BE2C (cell line): ENCODE results near the gene C9orf50.

Experiments
- DNase-seq: peaks from one replicate; pipeline ENCODE4 v3.0.0-alpha.2; 2020
- H3K27me3 ChIP-seq: fragments of 250-450 bp; sonication (Bioruptor Pico); 2 replicates; pipeline ENCODE4 v1.5.1; 2020; ENCODE audit warnings: mild to moderate bottlenecking
- H3K36me3 ChIP-seq: fragments of 250-450 bp; sonication (Bioruptor Pico); 2 replicates; pipeline ENCODE4 v1.5.1; 2020; ENCODE audit warnings: mild to moderate bottlenecking
- H3K4me1 ChIP-seq: fragments of 250-450 bp; sonication (Bioruptor Pico); 2 replicates; pipeline ENCODE4 v1.5.1; 2020
- H3K4me3 ChIP-seq: 2 replicates; pipeline ENCODE4 v1.5.1; 2011; ENCODE audit warnings: low read depth, low read length
- H3K9me3 ChIP-seq: fragments of 250-450 bp; sonication (Bioruptor Pico); 2 replicates; pipeline ENCODE4 v1.5.1; 2020
- TF ChIP-seq, protein P1 (sequence below): IDR thresholded peaks from 2 replicates; pipeline ENCODE4 v1.5.1; 2012; ENCODE audit warnings: mild to moderate bottlenecking, low read depth, low read length

The C9orf50 gene

DNA sequence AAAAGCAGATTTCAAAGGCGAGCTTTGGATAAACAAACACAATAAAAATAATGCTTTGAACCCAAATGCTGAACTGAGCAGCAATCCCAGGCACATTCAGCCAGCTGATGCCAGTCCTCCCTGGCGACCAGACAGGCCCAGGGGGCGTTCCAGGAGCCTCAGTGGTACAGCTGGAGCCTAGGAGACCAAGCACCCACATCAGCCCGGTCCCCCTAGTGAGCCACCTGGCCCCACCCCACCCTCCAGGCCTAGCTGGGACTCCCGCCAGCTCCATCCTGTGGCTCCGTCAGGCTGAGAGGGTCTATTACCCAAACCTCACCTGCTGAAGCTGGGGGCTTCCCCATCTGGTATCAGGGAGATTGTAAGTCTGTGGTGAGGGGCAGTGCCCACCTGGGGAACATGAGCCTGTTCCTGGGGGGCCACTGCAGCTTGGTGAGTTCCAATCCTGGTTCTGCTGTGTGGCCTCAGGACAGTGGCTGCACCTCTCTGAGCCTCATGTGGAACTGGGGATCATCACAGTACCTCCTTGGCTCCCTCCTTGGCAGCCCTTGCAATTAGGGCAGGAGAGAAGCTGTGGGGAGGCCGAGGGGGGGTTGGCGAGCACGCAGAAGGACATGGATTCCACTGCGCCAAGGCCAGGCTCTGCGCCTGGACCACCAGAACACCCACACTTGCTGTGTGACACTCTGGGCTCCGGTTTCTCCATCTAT lies 16.7 kb downstream of the C9orf50 start:
- H3K27me3 ChIP-seq: no peaks in the 10 kb centered on the region
- peaks cover 15% of the 10 kb centered on the region for H3K4me1 ChIP-seq
- TF ChIP-seq, protein P1, sequence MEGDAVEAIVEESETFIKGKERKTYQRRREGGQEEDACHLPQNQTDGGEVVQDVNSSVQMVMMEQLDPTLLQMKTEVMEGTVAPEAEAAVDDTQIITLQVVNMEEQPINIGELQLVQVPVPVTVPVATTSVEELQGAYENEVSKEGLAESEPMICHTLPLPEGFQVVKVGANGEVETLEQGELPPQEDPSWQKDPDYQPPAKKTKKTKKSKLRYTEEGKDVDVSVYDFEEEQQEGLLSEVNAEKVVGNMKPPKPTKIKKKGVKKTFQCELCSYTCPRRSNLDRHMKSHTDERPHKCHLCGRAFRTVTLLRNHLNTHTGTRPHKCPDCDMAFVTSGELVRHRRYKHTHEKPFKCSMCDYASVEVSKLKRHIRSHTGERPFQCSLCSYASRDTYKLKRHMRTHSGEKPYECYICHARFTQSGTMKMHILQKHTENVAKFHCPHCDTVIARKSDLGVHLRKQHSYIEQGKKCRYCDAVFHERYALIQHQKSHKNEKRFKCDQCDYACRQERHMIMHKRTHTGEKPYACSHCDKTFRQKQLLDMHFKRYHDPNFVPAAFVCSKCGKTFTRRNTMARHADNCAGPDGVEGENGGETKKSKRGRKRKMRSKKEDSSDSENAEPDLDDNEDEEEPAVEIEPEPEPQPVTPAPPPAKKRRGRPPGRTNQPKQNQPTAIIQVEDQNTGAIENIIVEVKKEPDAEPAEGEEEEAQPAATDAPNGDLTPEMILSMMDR: no peak
- H3K36me3 ChIP-seq: no peaks in the 10 kb centered on the region
- no peak for DNase-seq
- no peak overlapping the region for H3K4me3 ChIP-seq
- H3K9me3 ChIP-seq: no peaks in the 10 kb centered on the region

DNA sequence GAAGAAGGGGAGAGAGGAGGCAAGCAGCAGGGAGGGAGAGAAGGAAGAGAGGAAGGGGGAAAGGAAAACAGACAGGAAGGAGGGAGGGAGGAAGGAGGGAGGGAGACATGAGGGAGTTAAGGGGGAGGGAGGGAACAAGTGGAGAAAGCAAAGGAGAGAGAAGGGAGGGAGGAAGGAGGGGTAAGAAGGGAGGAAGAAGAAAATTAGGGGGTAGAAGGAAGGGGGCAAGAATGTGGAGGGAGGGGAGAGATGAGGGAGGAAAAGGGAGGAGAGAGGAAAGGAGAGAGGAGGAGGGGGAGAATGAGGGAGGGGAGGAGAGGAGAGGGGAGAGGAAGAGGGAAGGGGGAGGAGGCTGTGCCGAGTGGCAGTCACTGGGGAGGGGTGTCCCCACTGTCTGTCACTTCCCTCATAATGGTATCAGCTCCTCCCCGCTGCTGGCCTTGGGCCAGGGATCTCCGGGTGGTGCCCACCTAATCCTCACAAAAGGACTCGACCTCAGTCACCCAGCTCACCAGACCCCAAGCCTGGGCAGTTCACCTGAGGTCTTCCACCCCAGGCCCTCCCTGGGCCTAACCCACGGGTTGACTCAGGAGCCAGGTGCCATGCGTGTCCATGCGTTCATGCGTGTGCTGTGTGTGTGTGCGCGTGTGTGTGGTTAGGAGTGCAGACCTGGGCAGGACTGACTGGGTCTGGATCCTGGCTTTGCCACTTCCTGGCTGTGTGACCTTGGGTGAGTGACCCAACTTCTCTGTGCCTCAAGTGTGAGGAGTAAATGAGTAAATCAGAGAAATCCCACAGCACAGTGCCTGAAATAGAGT lies 18.1 kb downstream of the C9orf50 start:
- TF ChIP-seq, protein P1: no peak
- Histone ChIP-seq H3K4me1 (peaks cover 14% of the 10 kb centered on the region), H3K27me3 (no peaks in the 10 kb centered on the region), H3K9me3 (no peaks in the 10 kb centered on the region), H3K4me3 (no peak overlapping the region), H3K36me3 (no peaks in the 10 kb centered on the region)
- no peak for DNase-seq

DNA sequence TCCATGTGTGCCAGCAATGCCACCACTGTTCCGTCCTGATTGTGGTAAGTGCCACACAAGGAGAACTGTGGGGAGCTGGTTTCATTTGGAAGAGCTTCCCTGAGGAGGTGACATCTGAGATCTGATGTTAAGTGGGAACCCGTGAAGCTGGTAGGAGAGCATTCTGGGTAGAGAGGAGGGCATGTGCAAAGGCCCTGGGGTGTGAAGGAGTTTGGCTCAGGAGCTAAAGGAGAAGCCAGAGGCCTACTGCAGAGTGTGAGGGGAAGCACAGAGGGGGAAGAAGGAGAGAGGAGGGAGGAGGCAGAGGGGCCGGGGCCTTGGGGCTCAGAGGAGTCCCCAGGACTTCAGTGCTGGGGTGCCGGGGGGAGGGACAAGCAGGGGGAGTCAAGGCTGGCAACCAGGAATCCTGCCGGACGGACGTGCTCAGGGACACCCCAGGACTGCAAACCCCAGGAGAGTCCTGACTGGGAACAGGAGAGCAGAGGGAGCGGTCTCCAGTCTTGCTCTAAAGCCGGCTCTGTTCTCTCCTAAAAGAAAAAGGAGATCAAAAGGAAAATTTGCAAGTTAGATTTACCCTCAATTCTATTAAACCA lies 19.7 kb downstream of the C9orf50 start:
- no peaks in the 10 kb centered on the region for H3K27me3 ChIP-seq
- H3K36me3 ChIP-seq: no peaks in the 10 kb centered on the region
- 0 out of 2 replicates have a peak, but pooled peaks cover 2% of the 10 kb centered on the region for H3K4me1 ChIP-seq
- TF ChIP-seq, protein P1: no peak
- no peak overlapping the region for H3K4me3 ChIP-seq
- H3K9me3 ChIP-seq: no peaks in the 10 kb centered on the region
- DNase-seq: no peak

DNA sequence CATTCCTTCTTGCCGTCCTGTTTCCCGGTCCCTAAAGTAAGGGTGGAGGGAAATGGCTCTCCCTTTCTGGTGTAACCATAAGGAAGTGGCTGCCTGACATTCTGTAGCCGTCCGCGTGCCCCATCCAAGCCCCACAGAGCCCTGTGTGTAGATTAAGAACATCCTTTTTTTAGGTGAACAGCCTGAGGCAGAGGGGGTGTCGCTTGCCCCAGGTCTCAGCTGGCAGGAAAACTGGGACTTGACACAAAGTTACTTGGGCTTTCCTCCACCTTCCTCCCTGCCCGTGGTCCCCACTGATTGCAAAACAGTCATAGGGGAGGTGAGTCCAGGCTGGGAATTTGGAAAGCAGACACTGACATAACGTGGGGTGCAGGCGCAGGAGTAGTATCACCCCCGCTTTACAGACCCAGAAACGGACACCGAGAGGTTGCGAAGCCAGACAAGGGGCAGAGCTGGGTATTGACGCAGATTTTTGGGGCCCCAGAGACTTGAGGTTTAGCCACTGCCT lies 22.8 kb downstream of the C9orf50 start:
- TF ChIP-seq, protein P1: no peak
- no peak overlapping the region for H3K4me3 ChIP-seq
- H3K9me3 ChIP-seq: no peaks in the 10 kb centered on the region
- no peaks in the 10 kb centered on the region for H3K27me3 ChIP-seq
- DNase-seq: no peak
- H3K36me3 ChIP-seq: no peaks in the 10 kb centered on the region
- 0 out of 2 replicates have a peak, but pooled peaks cover 2% of the 10 kb centered on the region for H3K4me1 ChIP-seq

DNA sequence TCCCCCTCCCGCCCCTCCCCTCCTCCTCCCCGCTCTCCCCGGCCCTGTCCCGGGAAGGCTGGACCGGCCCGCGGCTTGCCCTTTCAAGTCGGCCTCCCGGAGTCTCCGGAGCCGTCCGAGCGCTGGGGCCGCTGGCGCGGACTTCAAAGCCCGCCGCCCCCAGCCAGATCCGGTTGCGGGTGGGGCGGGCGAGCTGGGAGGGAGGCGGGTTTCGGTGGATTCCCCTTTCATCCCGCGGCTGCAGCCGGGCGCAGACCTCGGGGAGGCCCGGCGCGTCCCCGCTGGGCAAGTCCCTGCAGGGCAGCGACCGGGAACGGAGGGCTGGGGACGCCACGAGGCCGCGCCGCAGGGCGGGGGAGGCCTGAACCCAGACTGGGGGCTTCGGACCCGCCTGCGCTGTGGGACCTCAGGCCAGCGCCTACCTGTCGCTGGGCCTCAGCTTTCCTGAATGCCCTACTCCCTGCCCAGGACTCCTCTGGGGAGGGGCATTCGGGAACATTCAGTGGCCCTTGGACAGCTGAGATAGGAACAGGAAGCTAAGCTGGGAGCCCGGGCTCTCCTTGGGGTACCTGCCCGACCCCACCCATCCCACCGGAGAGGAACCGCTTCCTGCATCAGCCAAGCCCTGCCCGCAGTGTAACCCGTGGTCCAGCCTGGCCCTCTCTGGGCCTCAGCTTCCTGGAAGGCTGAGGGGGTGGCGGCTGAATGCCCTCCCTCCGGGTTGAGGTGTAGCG lies 23.4 kb downstream of the C9orf50 start:
- no peak for DNase-seq
- TF ChIP-seq, protein P1: no peak
- no peaks in the 10 kb centered on the region for H3K36me3 ChIP-seq
- no peak overlapping the region for H3K4me3 ChIP-seq
- no peaks in the 10 kb centered on the region for H3K27me3 ChIP-seq
- H3K4me1 ChIP-seq: 0 out of 2 replicates have a peak, but pooled peaks cover 2% of the 10 kb centered on the region
- H3K9me3 ChIP-seq: no peaks in the 10 kb centered on the region
